Measurements from ENCODE around the gene MYT1.

MYT1 gene

DNA sequence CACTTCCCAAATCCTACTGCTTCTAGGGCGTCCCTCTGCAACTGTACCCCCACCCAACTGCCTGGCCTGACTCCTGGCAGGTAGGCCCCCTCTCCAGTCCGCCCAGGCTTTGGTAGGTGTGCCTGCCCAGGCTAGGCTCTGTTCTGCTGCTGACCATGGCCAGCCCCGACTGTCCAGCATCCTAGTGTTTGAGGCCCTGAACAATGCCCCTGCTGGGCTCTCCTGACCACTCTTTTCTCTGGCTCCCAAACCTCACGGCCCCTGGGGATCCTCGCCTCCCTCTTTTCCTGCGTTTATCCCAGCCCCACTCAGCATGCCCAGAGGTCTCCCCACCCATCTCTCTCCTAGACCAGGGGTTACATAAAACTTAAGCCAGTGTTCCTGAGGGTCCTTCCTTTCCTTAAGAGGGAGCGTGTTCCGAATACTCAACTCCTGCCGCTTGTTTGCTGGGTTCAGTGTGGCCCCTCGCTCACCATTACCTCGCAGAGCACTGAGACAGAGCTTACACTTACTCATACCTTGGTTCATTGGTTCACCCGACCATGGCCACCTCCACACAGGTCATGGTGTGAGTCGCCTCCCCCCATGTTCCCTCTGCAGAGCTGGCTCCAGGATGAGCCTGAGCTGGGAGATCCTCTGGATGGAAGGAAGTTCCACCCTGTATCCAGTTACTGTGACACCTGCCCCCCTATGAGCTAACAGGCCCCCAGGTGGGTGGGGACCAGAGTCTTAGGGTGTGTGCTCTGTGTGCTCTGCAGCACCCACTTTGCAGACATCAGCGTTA, 21.0 kb upstream of the MYT1 start:
- Histone ChIP-seq H3K4me1 (ENCODE audit: control insufficient read depth, insufficient read depth, low read length) (no peaks in the 10 kb centered on the region), H3K27ac (ENCODE audit: low read depth, low read length) (no peak overlapping the region), H3K36me3 (ENCODE audit: control insufficient read depth, insufficient read depth, low read length) (no peaks in the 10 kb centered on the region), H3K4me3 (ENCODE audit: low read length) (no peak overlapping the region), H3K27me3 (ENCODE audit: control insufficient read depth, insufficient read depth, low read length) (peaks cover 3% of the 10 kb centered on the region), H3K9ac (ENCODE audit: low read length) (no peak overlapping the region)

DNA sequence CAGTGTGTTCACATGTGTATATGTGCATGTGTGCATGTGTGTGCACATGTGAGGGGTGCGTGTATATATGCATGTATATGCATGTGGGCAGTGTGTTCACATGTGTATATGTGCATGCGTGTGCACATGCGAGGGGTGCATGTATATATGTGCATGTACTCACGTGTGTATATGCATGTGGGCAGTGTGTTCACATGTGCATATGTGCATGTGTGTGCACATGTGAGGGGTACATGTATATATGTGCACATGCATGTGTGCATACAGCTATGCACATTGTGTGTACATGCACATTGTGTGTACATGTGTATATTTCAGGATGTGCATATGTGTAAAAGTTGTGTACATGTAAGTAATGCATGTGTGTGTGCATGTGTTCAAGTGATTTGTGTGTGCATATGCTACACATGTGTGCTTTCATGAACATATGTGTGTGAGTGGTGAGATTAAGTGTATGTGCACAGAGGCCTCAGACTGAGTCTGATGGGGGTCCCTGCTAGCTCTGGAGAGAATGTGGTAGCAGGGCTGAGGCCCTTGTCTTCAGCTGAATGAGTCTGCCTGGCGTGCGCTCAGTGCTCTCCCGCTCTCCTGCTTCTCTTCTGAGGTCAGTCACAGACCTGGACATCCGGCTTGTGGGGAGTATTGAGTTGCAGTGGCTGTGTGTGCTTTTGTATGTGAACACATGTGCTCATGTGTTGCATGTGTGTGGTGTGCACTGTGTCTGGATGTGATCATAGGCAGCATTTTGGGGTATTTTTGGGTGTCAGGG, 19.9 kb upstream of the MYT1 start:
- Histone ChIP-seq H3K9ac (ENCODE audit: low read length) (no peak overlapping the region), H3K36me3 (ENCODE audit: control insufficient read depth, insufficient read depth, low read length) (no peaks in the 10 kb centered on the region), H3K4me3 (ENCODE audit: low read length) (no peak overlapping the region), H3K27me3 (ENCODE audit: control insufficient read depth, insufficient read depth, low read length) (peaks cover 3% of the 10 kb centered on the region), H3K4me1 (ENCODE audit: control insufficient read depth, insufficient read depth, low read length) (no peaks in the 10 kb centered on the region), H3K27ac (ENCODE audit: low read depth, low read length) (no peak overlapping the region)

DNA sequence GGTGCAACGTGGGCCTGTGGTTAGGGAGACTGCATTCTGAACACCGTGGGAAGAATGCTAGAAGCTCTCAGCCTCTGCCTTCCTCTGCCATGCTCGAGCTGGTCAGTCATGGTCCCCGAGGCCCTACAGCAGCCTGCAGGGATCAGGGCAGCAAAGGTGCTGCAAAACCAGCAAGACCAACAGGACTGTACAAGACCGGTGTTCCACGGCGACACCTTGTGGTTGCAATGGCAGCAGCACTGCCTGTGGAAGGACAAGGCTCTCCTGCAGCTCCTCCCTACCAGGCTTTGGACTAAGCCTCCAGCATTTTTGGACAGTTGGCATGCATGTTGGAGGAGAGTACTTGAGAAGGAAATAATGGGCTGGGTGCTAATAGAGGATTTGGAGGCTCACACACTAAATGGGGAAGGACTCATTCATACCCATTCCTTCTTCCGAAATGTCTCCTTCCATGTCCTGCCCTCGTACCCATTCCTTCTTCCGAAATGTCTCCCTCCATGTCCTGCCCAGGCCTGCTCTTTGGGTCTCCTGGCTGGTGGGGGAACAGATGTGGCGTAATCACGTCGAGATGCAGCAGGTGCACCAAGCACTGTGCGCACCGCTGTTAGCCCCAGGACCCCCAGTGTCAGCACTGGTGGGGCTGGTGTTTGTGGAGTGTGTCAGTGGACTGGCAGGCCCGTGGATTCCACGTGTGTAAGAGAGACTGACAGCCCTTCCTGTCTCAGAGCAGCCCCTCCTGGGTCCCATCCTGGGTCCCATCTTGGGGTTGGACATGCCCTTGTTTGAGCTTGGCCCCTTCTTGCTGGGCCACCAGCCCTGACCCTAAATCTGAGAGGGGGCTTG, 18.6 kb upstream of the MYT1 start:
- Histone ChIP-seq H3K4me1 (ENCODE audit: control insufficient read depth, insufficient read depth, low read length) (no peaks in the 10 kb centered on the region), H3K27me3 (ENCODE audit: control insufficient read depth, insufficient read depth, low read length) (peaks cover 3% of the 10 kb centered on the region), H3K9ac (ENCODE audit: low read length) (no peak overlapping the region), H3K36me3 (ENCODE audit: control insufficient read depth, insufficient read depth, low read length) (no peaks in the 10 kb centered on the region), H3K4me3 (ENCODE audit: low read length) (no peak overlapping the region), H3K27ac (ENCODE audit: low read depth, low read length) (no peak overlapping the region)

DNA sequence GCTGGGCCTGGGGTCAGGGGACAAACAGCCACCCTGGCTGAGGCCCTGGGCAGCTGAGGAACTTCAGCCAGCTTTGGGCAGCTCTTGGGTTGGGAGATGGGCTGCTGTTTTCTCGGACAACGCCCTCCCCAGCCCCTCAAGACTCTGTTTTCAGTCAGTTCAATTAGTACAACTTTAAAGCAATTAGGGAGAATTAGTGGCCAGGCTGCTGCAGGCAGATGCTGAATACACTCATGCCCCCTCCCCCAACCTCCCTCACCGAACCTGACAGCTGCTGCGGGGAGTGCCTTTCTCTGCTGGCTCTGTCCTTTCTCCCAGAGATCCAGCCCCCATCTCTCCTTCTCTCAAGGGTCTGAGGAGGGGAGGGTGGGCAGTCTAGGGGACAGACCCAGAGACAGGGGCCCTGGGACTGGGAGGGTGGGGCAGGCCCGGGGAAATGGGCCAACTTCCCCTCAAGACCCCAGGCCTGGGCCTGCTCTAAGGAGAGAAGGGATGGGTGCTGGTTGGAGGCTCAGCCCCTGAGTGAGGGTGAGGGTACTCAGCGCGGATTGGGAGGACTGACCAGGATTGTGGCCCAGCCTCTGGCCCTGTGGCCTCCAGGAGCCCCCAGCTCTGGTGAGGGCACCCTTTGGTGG, 17.8 kb upstream of the MYT1 start:
- peaks cover 3% of the 10 kb centered on the region for H3K27me3 ChIP-seq (ENCODE audit: control insufficient read depth, insufficient read depth, low read length)
- no peak overlapping the region for H3K27ac ChIP-seq (ENCODE audit: low read depth, low read length)
- H3K4me1 ChIP-seq (ENCODE audit: control insufficient read depth, insufficient read depth, low read length): no peaks in the 10 kb centered on the region
- H3K36me3 ChIP-seq (ENCODE audit: control insufficient read depth, insufficient read depth, low read length): no peaks in the 10 kb centered on the region
- H3K4me3 ChIP-seq (ENCODE audit: low read length): no peak overlapping the region
- no peak overlapping the region for H3K9ac ChIP-seq (ENCODE audit: low read length)

DNA sequence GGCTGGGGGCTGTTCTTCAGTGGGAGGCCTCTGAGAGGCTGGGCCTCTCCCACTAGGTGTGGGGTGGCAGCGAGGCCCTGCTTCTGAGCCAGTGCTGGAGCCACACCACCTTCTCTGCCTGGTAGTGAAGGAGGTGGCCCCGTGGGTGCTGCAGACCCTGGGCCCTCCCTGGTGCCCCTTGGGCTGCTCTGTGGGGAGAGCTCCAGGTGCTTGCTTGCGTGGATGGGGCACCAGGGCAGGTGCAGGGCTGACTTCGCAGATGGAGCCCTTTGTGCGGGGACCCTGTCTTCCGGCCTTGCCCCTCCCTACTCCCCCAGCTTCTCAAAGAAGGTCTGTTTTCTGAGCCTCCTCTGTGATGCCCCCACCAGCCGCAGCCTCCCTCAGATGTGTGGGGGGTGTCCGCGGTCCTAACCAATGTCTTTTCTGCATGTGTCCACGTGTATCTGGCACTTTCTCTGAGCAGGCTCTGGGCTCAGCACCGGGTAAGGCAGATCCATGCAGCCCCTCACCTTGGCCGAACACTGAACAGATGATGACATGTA, 17.2 kb upstream of the MYT1 start:
- Histone ChIP-seq H3K27me3 (ENCODE audit: control insufficient read depth, insufficient read depth, low read length) (peaks cover 3% of the 10 kb centered on the region), H3K36me3 (ENCODE audit: control insufficient read depth, insufficient read depth, low read length) (no peaks in the 10 kb centered on the region), H3K27ac (ENCODE audit: low read depth, low read length) (no peak overlapping the region), H3K9ac (ENCODE audit: low read length) (no peak overlapping the region), H3K4me3 (ENCODE audit: low read length) (no peak overlapping the region), H3K4me1 (ENCODE audit: control insufficient read depth, insufficient read depth, low read length) (no peaks in the 10 kb centered on the region)

DNA sequence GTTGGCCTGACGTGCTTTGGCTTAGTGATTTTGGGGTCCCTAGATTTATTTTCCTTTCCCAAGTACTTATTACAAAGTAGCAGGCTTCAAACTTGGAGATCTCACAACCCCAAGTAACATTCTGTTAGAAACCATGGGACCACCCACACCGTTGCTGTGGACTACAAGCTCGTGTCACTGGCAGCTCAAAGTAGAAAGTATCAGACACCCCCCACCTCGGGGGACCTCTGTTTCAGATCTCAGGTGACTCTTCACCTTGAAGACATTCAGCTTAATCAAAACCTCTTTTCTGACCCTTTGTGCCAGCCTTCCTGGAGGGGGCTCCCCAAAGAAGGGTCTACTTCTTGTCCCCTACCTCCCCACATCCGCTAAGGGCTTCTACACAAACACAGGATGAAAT, 15.7 kb upstream of the MYT1 start:
- Histone ChIP-seq H3K4me1 (ENCODE audit: control insufficient read depth, insufficient read depth, low read length) (no peaks in the 10 kb centered on the region), H3K27me3 (ENCODE audit: control insufficient read depth, insufficient read depth, low read length) (no peaks in the 10 kb centered on the region)

GRCh38 chr20:64149141-64149540, 15.1 kb upstream of the MYT1 start:
- no peak overlapping the region for H3K27ac ChIP-seq (ENCODE audit: low read depth, low read length)

More for the DNA sequence above, 15.7 kb upstream of the MYT1 start:
- H3K4me3 ChIP-seq (ENCODE audit: low read length): no peak overlapping the region
- H3K9ac ChIP-seq (ENCODE audit: low read length): no peak overlapping the region
- H3K36me3 ChIP-seq (ENCODE audit: control insufficient read depth, insufficient read depth, low read length): no peaks in the 10 kb centered on the region
- no peak overlapping the region for H3K27ac ChIP-seq (ENCODE audit: low read depth, low read length)

GRCh38 chr20:64149809-64150560, 14.3 kb upstream of the MYT1 start:
- Histone ChIP-seq H3K4me3 (ENCODE audit: low read length) (no peak overlapping the region), H3K9ac (ENCODE audit: low read length) (no peak overlapping the region), H3K36me3 (ENCODE audit: control insufficient read depth, insufficient read depth, low read length) (no peaks in the 10 kb centered on the region), H3K27me3 (ENCODE audit: control insufficient read depth, insufficient read depth, low read length) (no peaks in the 10 kb centered on the region), H3K4me1 (ENCODE audit: control insufficient read depth, insufficient read depth, low read length) (no peaks in the 10 kb centered on the region), H3K27ac (ENCODE audit: low read depth, low read length) (no peak overlapping the region)

More at GRCh38 chr20:64149141-64149540, 15.1 kb upstream of the MYT1 start:
- Histone ChIP-seq H3K27me3 (ENCODE audit: control insufficient read depth, insufficient read depth, low read length) (no peaks in the 10 kb centered on the region), H3K9ac (ENCODE audit: low read length) (no peak overlapping the region), H3K36me3 (ENCODE audit: control insufficient read depth, insufficient read depth, low read length) (no peaks in the 10 kb centered on the region), H3K4me3 (ENCODE audit: low read length) (no peak overlapping the region), H3K4me1 (ENCODE audit: control insufficient read depth, insufficient read depth, low read length) (no peaks in the 10 kb centered on the region)

DNA sequence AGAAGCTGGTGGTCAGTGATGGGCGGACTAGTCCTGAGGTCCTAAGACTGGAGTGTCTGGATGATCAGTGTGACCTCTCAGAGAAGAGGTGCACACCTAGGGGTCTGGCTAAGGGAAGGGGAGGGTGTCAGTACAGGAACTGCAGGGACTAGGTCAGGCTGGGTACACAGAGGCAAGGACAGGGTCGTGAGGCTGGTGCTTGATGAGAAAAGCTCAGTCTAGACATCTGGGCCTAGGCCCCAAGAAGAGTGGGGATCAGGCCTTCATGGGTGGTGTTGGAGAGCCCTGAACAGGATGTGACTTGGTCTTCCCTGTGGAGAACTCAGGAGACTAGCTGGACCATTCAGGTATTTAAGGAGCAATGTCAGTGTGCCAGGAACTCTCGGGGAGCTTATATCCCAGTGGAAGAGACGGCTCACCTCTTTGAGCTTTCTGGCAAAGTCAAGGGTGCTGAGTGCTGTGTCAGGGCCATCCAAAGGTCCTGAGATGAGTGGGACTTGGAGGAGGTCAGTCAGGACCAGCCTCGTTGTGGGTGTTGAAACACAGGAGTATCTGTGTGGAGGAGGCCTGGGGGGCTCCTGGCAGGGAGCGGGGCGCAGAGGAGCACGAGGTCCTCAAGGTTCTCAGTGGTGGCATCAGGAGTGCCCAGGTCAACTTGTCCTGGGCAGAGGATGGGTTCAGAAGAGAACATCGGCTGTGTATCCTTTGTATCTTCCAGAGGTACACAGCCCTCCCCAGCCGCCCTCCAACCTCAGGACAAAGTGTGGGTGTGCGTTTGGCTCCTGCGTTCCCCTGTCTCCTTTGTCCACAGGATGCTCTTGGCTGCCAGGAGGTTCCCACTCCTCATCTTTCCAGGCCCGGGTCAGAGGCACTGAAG, 13.3 kb upstream of the MYT1 start:
- H3K9ac ChIP-seq (ENCODE audit: low read length): no peak overlapping the region
- H3K27me3 ChIP-seq (ENCODE audit: control insufficient read depth, insufficient read depth, low read length): no peaks in the 10 kb centered on the region
- H3K4me3 ChIP-seq (ENCODE audit: low read length): no peak overlapping the region
- no peak overlapping the region for H3K27ac ChIP-seq (ENCODE audit: low read depth, low read length)
- H3K36me3 ChIP-seq (ENCODE audit: control insufficient read depth, insufficient read depth, low read length): no peaks in the 10 kb centered on the region
- no peaks in the 10 kb centered on the region for H3K4me1 ChIP-seq (ENCODE audit: control insufficient read depth, insufficient read depth, low read length)

DNA sequence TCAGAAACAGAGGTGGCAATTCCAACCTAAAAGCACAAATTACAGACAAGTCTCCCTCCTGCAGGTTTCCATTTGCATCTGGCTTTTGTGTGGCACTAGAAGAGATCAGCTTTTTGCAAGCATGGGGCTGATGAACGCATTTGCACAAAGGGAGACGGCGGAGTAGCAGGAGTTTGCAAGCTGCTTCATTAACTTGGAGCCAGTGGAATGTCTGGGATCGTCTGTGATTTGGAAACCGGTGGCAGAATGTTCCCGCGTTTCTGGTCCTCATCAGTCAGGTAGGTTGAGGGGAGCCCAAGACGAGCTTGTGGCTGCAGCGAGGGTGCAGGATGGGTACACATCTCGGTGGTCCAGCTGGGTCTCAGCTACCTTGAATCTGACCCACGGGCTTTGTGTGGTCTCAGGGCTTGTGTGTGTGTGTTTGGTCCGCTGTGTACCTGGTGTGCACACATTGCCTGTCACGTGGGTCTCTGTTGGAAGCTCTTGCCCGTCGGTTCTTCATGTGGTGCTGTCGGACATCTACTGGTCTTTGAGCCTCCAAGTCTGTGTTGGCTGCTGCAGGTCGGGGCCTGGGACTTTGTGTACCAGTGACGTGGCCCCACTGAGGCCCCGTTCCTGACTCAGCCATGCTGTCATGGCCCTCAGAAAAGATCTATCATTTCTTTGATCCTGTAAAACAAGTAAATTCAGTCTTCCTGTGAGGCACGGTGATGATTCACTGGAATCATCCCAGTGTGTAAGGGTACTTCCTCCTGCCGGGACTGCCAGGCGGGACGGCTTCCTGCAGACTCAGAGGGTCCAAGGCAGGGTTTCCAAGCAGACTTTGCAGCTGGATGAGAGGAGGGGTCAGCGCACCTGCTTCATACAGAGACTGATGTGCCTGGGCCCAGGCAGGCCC, 12.4 kb upstream of the MYT1 start:
- H3K9ac ChIP-seq (ENCODE audit: low read length): no peak overlapping the region
- no peaks in the 10 kb centered on the region for H3K27me3 ChIP-seq (ENCODE audit: control insufficient read depth, insufficient read depth, low read length)
- H3K4me3 ChIP-seq (ENCODE audit: low read length): no peak overlapping the region
- no peak overlapping the region for H3K27ac ChIP-seq (ENCODE audit: low read depth, low read length)
- H3K36me3 ChIP-seq (ENCODE audit: control insufficient read depth, insufficient read depth, low read length): no peaks in the 10 kb centered on the region
- H3K4me1 ChIP-seq (ENCODE audit: control insufficient read depth, insufficient read depth, low read length): no peaks in the 10 kb centered on the region

All from rectal smooth muscle tissue (tissue), 1 donor.